ENCODE measurements around the gene USP28.
"Not testable (repeated sequence)": the region's sequence is repeated elsewhere in the genome, so short reads cannot be mapped to it uniquely, and the experiment has no call there.

USP28 gene

DNA sequence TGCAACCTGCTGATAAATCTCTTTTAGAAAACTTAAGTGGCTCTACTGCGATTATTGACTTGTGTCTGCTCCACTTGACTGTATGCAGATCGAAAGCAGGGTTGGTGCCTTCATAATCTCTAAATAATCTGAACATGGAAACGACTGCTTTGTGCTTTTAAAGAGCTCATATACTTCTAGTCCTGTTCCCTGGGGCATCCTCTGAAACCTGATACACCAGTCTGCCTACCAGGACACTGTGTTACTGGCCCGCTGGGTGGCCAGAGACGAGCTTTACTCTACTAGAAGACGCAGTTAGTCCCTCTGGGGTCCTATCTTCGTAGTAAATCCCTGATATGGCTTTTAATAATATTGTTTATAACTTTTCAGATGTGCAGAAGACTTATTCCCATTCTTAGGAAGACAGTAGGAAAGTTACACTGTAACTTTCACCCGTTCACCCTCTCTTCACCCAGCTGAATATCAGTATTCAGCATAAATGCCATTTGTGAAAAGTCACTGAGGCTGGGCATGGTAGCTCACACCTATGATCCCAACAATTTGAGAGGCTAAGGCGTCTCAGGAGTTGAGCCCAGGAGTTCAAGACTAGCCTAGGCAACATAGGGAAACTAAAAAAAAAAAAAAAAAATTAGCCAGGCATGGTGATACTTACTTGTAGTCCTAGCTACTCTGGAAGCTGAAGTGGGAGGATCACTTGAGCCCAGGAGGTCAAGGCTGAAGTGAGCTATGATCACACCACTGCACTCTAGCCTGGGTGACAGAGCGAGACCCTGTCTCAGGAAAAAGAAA lies 20.2 kb upstream of the USP28 start:
- FAIRE-seq (no peak), DNase-seq (ENCODE audit: insufficient read length, low spot score) (no peak)
- no peak for TF ChIP-seq POLR2A (IDR thresholded peaks at IDR 0.05; ENCODE audit: low read depth, low read length)

DNA sequence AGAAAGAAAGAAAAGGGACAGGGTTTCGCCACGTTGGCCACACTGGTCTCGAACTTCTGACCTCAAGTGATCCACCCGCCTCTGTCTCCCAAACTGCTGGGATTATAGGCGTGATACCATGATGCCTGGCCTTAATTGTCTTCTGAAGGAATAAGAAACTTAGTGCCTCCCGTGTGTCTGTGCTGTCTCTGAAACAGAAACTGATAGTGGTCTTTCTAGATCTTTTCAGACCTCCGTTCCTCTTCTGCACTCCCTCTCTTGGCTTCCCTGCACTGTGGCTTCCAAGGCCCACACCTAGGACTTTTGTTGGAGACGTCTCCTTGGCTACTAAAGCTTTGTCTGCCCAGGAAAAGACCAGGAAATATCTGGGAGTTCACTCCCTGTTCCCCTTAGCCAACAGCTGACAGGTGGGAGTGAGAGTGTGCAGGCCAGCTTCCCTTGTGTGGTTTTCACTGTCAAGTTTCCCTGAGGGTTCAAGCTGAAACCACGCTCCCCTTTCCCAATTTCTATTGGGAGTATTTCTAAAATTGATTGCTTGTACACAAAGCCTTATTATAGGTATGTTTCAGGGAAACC lies 19.1 kb upstream of the USP28 start:
- DNase-seq (ENCODE audit: insufficient read length, low spot score) (no peak), FAIRE-seq (no peak)
- TF ChIP-seq POLR2A (IDR thresholded peaks at IDR 0.05; ENCODE audit: low read depth, low read length) = no peak

- FAIRE-seq (no peak), DNase-seq (ENCODE audit: insufficient read length, low spot score) (no peak)
- TF ChIP-seq POLR2A (IDR thresholded peaks at IDR 0.05; ENCODE audit: low read depth, low read length) = no peak
Observed at GRCh38 chr11:113888848-113889247, 13.5 kb upstream of the USP28 start.

GRCh38 chr11:113885897-113886296 lies 10.5 kb upstream of the USP28 start:
- TF ChIP-seq POLR2A (IDR thresholded peaks at IDR 0.05; ENCODE audit: low read depth, low read length) = no peak
- DNase-seq (ENCODE audit: insufficient read length, low spot score) (no peak), FAIRE-seq (no peak)

GRCh38 chr11:113884361-113884836 lies 9.0 kb upstream of the USP28 start:
- TF ChIP-seq POLR2A (IDR thresholded peaks at IDR 0.05; ENCODE audit: low read depth, low read length) = no peak
- no peak for DNase-seq (ENCODE audit: insufficient read length, low spot score)
- no peak for FAIRE-seq

DNA sequence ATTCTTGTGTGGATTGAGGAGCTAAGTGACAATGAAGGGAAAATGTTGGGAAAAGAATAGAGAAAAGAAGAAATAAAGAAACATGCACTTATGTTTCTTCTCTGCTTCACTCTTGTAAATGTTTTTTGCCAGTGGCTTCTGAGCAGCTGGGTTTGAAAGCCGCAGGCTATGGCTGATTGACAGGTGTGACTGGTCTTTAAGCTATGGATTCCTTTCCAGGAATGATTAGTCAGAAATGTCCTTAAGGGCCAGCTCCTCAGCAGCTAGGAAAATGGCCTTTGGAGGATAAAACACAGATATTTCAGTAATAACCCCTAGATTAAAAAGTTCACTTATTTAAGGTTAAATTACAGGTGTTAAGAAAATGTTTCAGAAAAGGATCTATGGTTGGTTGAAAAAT lies 6.5 kb upstream of the USP28 start:
- FAIRE-seq (no peak), DNase-seq (ENCODE audit: insufficient read length, low spot score) (no peak)
- TF ChIP-seq POLR2A (IDR thresholded peaks at IDR 0.05; ENCODE audit: low read depth, low read length) = no peak

- DNase-seq (ENCODE audit: insufficient read length, low spot score) = no peak
- TF ChIP-seq POLR2A (IDR thresholded peaks at IDR 0.05; ENCODE audit: low read depth, low read length) = no peak
- no peak for FAIRE-seq
Observed at GRCh38 chr11:113880971-113881370, 5.6 kb upstream of the USP28 start.

- FAIRE-seq; DNase-seq (ENCODE audit: insufficient read length, low spot score): not testable (repeated sequence)
Observed at GRCh38 chr11:113879446-113879845, 4.1 kb upstream of the USP28 start.

DNA sequence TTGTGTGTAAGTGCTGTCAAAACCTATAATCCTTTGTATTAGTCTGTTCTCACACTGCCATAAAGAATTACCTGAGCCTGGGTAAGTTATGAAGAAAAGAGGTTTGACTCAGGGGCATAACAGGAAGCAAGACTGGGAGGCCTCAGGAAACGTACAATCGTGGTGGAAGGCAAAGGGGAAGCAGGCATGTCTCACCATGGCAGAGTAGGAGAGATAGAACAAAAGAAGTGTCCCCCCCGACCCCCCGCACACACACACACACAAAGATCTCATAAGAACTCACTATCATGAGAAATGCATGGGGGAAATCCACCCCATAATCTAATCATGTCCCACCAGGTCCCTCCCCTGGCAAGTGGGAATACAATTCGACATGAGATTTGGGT lies 2.3 kb upstream of the USP28 start:
- DNase-seq (ENCODE audit: insufficient read length, low spot score) (no peak), FAIRE-seq (no peak)
- no peak for TF ChIP-seq POLR2A (IDR thresholded peaks at IDR 0.05; ENCODE audit: low read depth, low read length)

GRCh38 chr11:113876798-113877669 lies 1.7 kb upstream of the USP28 start:
- FAIRE-seq = no peak

GRCh38 chr11:113876074-113876797 lies 864 bp upstream of the USP28 start:
- FAIRE-seq (no peak), DNase-seq (ENCODE audit: insufficient read length, low spot score) (no peak)
- no peak for TF ChIP-seq POLR2A (IDR thresholded peaks at IDR 0.05; ENCODE audit: low read depth, low read length)

More at GRCh38 chr11:113876798-113877669, 1.7 kb upstream of the USP28 start:
- no peak for DNase-seq (ENCODE audit: insufficient read length, low spot score)
- TF ChIP-seq POLR2A (IDR thresholded peaks at IDR 0.05; ENCODE audit: low read depth, low read length) = no peak

DNA sequence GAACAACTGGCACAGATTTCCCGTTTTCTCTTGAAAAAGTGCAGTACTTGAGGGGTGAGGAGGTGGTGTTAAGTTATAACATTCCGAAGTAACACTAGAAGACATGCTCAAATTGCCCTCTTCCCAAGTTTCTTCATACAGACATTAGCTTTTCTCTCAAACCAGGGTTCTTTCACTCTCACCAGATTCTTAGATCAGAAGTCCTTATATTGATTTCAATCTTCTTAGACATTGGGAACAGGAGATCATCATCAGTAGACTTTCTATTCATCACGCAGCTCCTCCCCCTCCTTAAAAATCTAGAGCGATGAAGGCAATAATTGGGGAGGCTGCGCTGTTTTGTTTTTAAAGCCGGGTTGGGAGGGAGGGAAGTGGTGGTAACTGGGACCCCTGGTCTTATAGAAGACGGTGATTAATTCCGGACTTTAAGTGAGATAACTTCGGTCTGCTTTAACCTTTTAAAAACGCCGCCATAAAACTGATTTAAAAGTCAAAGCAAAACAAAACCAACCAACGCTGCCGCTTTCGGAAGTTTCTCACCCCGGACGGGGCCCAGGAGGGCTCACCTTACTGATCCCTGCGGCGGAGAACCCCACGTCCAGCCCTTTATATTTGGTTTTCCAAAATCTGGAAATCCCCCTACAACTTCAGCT lies 665 bp downstream of the USP28 start:
- TF ChIP-seq POLR2A (IDR thresholded peaks at IDR 0.05; ENCODE audit: low read depth, low read length) = no peak
- no peak for DNase-seq (ENCODE audit: insufficient read length, low spot score)
- no peak for FAIRE-seq

DNA sequence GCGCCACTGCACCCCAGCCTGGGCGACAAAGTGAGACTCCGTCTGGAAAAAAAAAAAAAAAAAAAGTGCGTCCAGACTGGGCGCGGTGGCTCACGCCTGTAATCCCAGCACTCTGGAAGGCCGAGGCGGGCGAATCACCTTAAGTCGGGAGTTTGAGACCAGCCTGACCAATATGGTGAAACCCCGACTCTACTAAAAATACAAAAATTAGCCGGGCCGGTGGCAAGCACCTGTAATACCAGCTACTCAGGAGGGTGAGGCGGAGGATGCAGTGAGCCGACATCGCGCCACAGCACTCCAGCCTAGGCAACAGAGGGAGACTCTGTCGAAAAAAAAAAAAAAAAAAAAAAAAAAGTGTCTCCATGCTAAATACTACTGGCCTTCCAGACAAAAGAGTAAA lies 1.3 kb downstream of the USP28 start:
- FAIRE-seq (no peak), DNase-seq (ENCODE audit: insufficient read length, low spot score) (no peak)
- TF ChIP-seq POLR2A (IDR thresholded peaks at IDR 0.05; ENCODE audit: low read depth, low read length) = no peak

Measured in H54 (cell line).